IMR-90 (cell line): ENCODE measurements around the gene PUM2. TPM values are rescaled to one million over a fixed set of nuclear protein-coding genes. Genes with fewer than 3 reads are reported as not detected.

Experiments used
- ATAC-seq: fragments of 200-7000 bp; cut with Tn5 transposase; 2 replicates; pipeline ENCODE4 v1.9.1; 2020; ENCODE audit warnings: low read depth, mild to moderate bottlenecking, moderate library complexity
- BruUV-seq: library from RNA; stranded (reverse); fragments of 400-500 nt; replicated peaks from 2 replicates; lab custom pipeline; 2021; lab: Mats Ljungman, UMichigan
- CTCF ChIA-PET: fragments of 300-600 bp; formaldehyde crosslinking; extraction: SDS; loops from one replicate; lab custom pipeline; 2021; ENCODE audit warnings: antibody characterized with exemption; lab: Yijun Ruan, JAX
- POLR2A ChIA-PET: fragments of 300-600 bp; sonication (Branson Sonifier 250); formaldehyde crosslinking; loops from one replicate; lab custom pipeline; 2022; ENCODE audit warnings: antibody characterized with exemption; ENCODE audit not compliant: unreplicated experiment; lab: Charles Lee
- DNase-seq: peaks from one replicate; pipeline ENCODE4 v3.0.0; 2013
- H2AFZ ChIP-seq: replicated peaks from 2 replicates; pipeline ENCODE3; 2013; ENCODE audit warnings: low read length, mild to moderate bottlenecking; ENCODE audit not compliant: poor library complexity
- H2AK5ac ChIP-seq: 2 replicates; pipeline ENCODE4 v1.6.1; 2013; ENCODE audit warnings: low read depth, low read length, inconsistent platforms
- H2AK9ac ChIP-seq: replicated peaks from 2 replicates; pipeline ENCODE3; 2013; ENCODE audit warnings: mild to moderate bottlenecking, low read depth, low read length, moderate library complexity; ENCODE audit not compliant: poor library complexity
- H2BK120ac ChIP-seq: 2 replicates; pipeline ENCODE4 v1.6.1; 2013; ENCODE audit warnings: low read depth, low read length, inconsistent platforms
- H2BK15ac ChIP-seq: 3 replicates; pipeline ENCODE4 v1.6.1; 2013; ENCODE audit warnings: low read depth, low read length, inconsistent platforms
- H2BK20ac ChIP-seq: 2 replicates; pipeline ENCODE4 v1.6.1; 2013; ENCODE audit warnings: low read depth, mild to moderate bottlenecking, inconsistent platforms, low read length, moderate library complexity
- H2BK5ac ChIP-seq: 2 replicates; pipeline ENCODE4 v1.6.1; 2013; ENCODE audit warnings: mild to moderate bottlenecking, low read depth, low read length, inconsistent platforms; ENCODE audit not compliant: poor library complexity, severe bottlenecking
- H3K14ac ChIP-seq: replicated peaks from 2 replicates; pipeline ENCODE4 v1.6.1; 2013; ENCODE audit warnings: low read depth, low read length, inconsistent platforms
- H3K18ac ChIP-seq: 2 replicates; pipeline ENCODE4 v1.6.1; 2013; ENCODE audit warnings: low read depth, low read length, control low read depth
- H3K23ac ChIP-seq: 2 replicates; pipeline ENCODE4 v1.6.1; 2013; ENCODE audit warnings: low read depth, low read length, inconsistent platforms
- H3K27ac ChIP-seq: 2 replicates; pipeline ENCODE4 v1.5.1; 2013; ENCODE audit warnings: mild to moderate bottlenecking, control low read depth, low read length; ENCODE audit not compliant: insufficient read depth
- H3K27me3 ChIP-seq: 2 replicates; pipeline ENCODE4 v1.6.1; 2013; ENCODE audit warnings: low read length; ENCODE audit not compliant: control insufficient read depth, insufficient read depth
- H3K36me3 ChIP-seq: 2 replicates; pipeline ENCODE4 v1.6.1; 2013; ENCODE audit warnings: low read length, mixed read lengths; ENCODE audit not compliant: control insufficient read depth, insufficient read depth
- H3K4ac ChIP-seq: 2 replicates; pipeline ENCODE4 v1.6.1; 2013; ENCODE audit warnings: low read depth, low read length, inconsistent platforms
- H3K4me1 ChIP-seq: 2 replicates; pipeline ENCODE4 v1.6.1; 2013; ENCODE audit warnings: low read length, mixed read lengths; ENCODE audit not compliant: control insufficient read depth, insufficient read depth
- H3K4me2 ChIP-seq: 2 replicates; pipeline ENCODE4 v1.6.1; 2013; ENCODE audit warnings: low read depth, mild to moderate bottlenecking, control low read depth, low read length, moderate library complexity
- H3K4me3 ChIP-seq: 2 replicates; pipeline ENCODE4 v1.5.1; 2013; ENCODE audit warnings: low read depth, mild to moderate bottlenecking, control low read depth, low read length, moderate library complexity; ENCODE audit not compliant: insufficient read depth
- H3K56ac ChIP-seq: 2 replicates; pipeline ENCODE4 v1.6.1; 2013; ENCODE audit warnings: low read length, inconsistent platforms; ENCODE audit not compliant: insufficient read depth; ENCODE audit errors: extremely low read depth
- H3K79me1 ChIP-seq, 2 experiments: 2 replicates each; pipeline ENCODE4 v1.6.1; 2013; ENCODE audit warnings: low read length in 2 of 2, inconsistent platforms in 1 of 2, low read depth in 1 of 2
- H3K9ac ChIP-seq: 2 replicates; pipeline ENCODE4 v1.6.1; 2013; ENCODE audit warnings: low read depth, low read length, control low read depth
- H3K9me1 ChIP-seq: 2 replicates; pipeline ENCODE4 v1.6.1; 2013; ENCODE audit warnings: low read length, inconsistent platforms; ENCODE audit not compliant: insufficient read depth
- H3K9me3 ChIP-seq: 2 replicates; pipeline ENCODE4 v1.6.1; 2013; ENCODE audit warnings: low read length; ENCODE audit not compliant: control insufficient read depth, insufficient read depth
- H4K20me1 ChIP-seq: 2 replicates; pipeline ENCODE4 v1.6.1; 2013; ENCODE audit warnings: low read length, inconsistent platforms; ENCODE audit not compliant: insufficient read depth
- H4K5ac ChIP-seq: 2 replicates; pipeline ENCODE4 v1.6.1; 2013; ENCODE audit warnings: mild to moderate bottlenecking, low read depth, low read length, control low read depth
- H4K8ac ChIP-seq, 2 experiments: 2 replicates each; pipeline ENCODE4 v1.6.1; 2013; ENCODE audit warnings: low read depth in 2 of 2, low read length in 2 of 2, control low read depth in 1 of 2, inconsistent platforms in 1 of 2
- H4K91ac ChIP-seq: 2 replicates; pipeline ENCODE4 v1.6.1; 2013; ENCODE audit warnings: low read depth, low read length, inconsistent platforms; ENCODE audit not compliant: insufficient read depth
- FOS ChIP-seq: fragments of 150-350 bp; IDR thresholded peaks from 2 replicates; pipeline ENCODE4 v1.6.1; 2016; ENCODE audit warnings: low read depth, low read length
- NFE2L2 ChIP-seq: fragments of 150-350 bp; IDR thresholded peaks from 2 replicates; pipeline ENCODE4 v1.6.1; 2016; ENCODE audit warnings: low read depth, mild to moderate bottlenecking, low read length
- RFX5 ChIP-seq: IDR thresholded peaks from 2 replicates; pipeline ENCODE4 v1.8.0; 2012; ENCODE audit warnings: low read depth, mild to moderate bottlenecking, low read length, moderate library complexity
- WGBS, 2 experiments: methylation state at CpG; one replicate each; pipeline versions ENCODE4 v1.1.5 to v1.1.7; 2013; ENCODE audit warnings: missing lambda C conversion rate in 2 of 2; ENCODE audit not compliant: insufficient read length in 1 of 2; ENCODE audit errors: extremely low coverage in 2 of 2; 5-methylcytosine and 5-hydroxymethylcytosine counted together
- dilution Hi-C: fragments of 300-500 bp; cut with HindIII; formaldehyde crosslinking; loops from one replicate; pipeline ENCODE4 v1.14.3; 2018; ENCODE audit warnings: low sequenced_read_pairs; ENCODE audit not compliant: unreplicated experiment
- in situ Hi-C: fragments of 300-500 bp; cut with MboI; formaldehyde crosslinking; loops from 3 replicates; pipeline ENCODE4 v1.14.3; 2019; ENCODE audit warnings: low sequenced_read_pairs, inconsistent platforms, mixed read lengths
- intact Hi-C: fragments of 100-400 bp; cut with micrococcal nuclease; formaldehyde crosslinking; loops from 2 replicates; pipeline ENCODE4 v1.10.0; 2022
- polyA plus RNA-seq, 3 experiments: library from polyadenylated mRNA; depleted of rRNA; stranded (reverse); fragments of >200 nt; gene quantifications; 2 replicates each; pipeline ENCODE4 v1.2.3, GENCODE V29; 2012; ENCODE audit warnings: low replicate concordance in 1 of 3
- total RNA-seq: library from RNA; depleted of rRNA; stranded (reverse); fragments of >200 nt; gene quantifications from 2 replicates; pipeline ENCODE4 v1.2.3, GENCODE V29; 2012
- TF ChIP-seq, protein P1 (sequence below): fragments of 150-350 bp; IDR thresholded peaks from 2 replicates; pipeline ENCODE4 v1.6.1; 2017; ENCODE audit warnings: mild to moderate bottlenecking, antibody characterized with exemption, low read length, low read depth

The PUM2 gene
- total and polyA plus RNA-seq, 2 of the 4 experiments (the other 2 are of a cell fraction) = 18.8 to 38.4 TPM

DNA sequence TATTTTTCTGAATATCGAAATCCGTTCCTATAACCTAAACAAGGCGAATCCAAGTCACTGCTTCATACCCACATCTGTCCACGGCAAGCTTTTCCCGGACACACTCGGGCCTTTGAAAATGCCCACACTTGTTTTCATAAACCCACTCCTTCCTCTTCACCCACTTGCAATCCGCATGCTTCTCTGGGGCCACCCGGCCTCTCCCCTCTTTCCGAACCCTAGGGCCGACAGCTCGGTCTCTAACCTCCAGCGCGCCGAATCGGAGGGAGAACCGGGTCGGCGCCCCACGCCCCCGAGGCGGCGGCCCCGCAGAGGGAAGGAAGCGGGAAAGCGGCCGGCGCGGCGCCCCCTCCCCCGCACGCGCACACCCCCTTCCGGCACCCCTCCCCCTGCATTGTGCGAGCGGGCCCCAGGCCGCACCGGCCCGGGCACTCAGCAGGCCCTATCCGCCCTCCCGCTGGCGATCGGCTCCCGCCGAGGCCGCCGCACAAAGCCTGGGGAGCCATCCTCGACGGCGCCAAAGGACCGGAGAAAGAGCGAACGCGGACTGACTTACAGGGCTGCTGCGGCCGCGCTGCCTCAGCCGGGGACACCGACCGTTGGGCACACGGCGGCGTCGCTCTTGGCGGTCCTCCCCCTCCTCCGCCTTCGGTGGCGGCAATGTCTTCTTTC, 467 bp downstream of the PUM2 start (continued):
- TF ChIP-seq RFX5 (no peak), FOS (no peak)

DNA sequence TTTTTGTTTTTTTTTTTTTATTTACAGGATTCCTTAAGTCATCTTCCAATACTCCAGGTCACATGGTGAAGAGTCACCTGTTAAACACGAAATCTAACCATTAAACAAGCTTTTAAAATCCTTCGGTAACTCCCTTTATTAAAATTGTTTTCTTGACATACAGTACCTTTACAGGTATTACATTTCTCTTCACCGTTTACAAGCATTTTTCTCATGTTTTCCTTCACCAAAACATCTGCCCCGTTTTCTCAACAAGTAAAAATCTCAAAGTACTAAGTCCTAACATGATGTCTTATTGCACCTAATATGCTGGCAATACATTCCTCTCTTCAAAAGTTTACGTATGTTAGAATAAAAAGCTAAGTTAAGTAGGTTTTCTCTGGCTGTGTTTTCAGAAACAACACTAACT, 1.1 kb downstream of the PUM2 start:
- Histone ChIP-seq H3K27me3 (no peaks in the 10 kb centered on the region), H3K18ac (no peak overlapping the region), H4K91ac (no peak overlapping the region), H4K5ac (no peak overlapping the region), H3K23ac (peak overlapping the region; percentile 98; the same call in 1 of the 2 replicates), H2BK15ac (no peak overlapping the region), H3K36me3 (peaks cover 3% of the 10 kb centered on the region), H2AK9ac (no peak overlapping the region), H3K79me1 (peaks cover 0 to 40% of the 10 kb centered on the region in 2 experiments; a peak in 3 of 4 replicates), H3K14ac (peak overlapping the region; percentile 97; the same call in 1 of the 2 replicates), H3K4ac (no peak overlapping the region), H3K9me1 (peaks cover 12% of the 10 kb centered on the region), H4K20me1 (peaks cover 56% of the 10 kb centered on the region), H3K27ac (peak overlapping the region; percentile 98; the same call in 1 of the 2 replicates), H3K9ac (peak overlapping the region; percentile 98), H3K9me3 (no peaks in the 10 kb centered on the region), H2BK20ac (no peak overlapping the region), H3K56ac (peak overlapping the region; percentile 79), H3K4me2 (peak overlapping the region; percentile 75), H2AK5ac (no peak overlapping the region), H2BK5ac (peak overlapping the region; percentile 97), H2BK120ac (no peak overlapping the region), H2AFZ (no peak overlapping the region), H3K4me1 (peaks cover 10% of the 10 kb centered on the region), H4K8ac (no peak overlapping the region), H3K4me3 (peak overlapping the region; percentile 99)
- TF ChIP-seq, protein P1, sequence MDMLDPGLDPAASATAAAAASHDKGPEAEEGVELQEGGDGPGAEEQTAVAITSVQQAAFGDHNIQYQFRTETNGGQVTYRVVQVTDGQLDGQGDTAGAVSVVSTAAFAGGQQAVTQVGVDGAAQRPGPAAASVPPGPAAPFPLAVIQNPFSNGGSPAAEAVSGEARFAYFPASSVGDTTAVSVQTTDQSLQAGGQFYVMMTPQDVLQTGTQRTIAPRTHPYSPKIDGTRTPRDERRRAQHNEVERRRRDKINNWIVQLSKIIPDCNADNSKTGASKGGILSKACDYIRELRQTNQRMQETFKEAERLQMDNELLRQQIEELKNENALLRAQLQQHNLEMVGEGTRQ = peak; percentile 50
- TF ChIP-seq NFE2L2 = no peak
- ATAC-seq (no peak), DNase-seq (peak; percentile 27)
- ChIA-PET POLR2A (no interaction called here), CTCF (interaction anchor here (1.1 to 2.0 kb wide), 2 partner anchors 23 to 59 kb away, joined by 5 read pairs; no protein-coding TSS in a partner anchor)
- in situ Hi-C loops (no loop called here), intact Hi-C loops (no loop called here), dilution Hi-C loops (no loop called here)
- WGBS, 2 experiments = 0% methylated on average over 2 of the region's 5 CpGs; no CpG with 5 or more reads in 1 of the 2 experiments
- BruUV-seq = no TSS peak
